Neutrophil (primary cell): ENCODE measurements around the gene ETHE1.

ENCODE experiments used
- H3K27ac ChIP-seq: fragments of 200-600 bp; sonication (generic); 2 replicates; pipeline ENCODE4 v1.5.1; 2016; ENCODE audit warnings: mild to moderate bottlenecking, moderate library complexity
- H3K27me3 ChIP-seq: fragments of 200-600 bp; sonication (generic); 2 replicates; pipeline ENCODE4 v1.6.0; 2016; ENCODE audit warnings: mild to moderate bottlenecking
- H3K36me3 ChIP-seq: fragments of 200-600 bp; sonication (generic); 2 replicates; pipeline ENCODE4 v1.5.1; 2017
- H3K4me1 ChIP-seq, 2 experiments: fragments of 200-600 bp in 1 of 2; sonication (generic) in 1 of 2; 1 replicate in 1 of 2; 2 replicates in 1 of 2; pipeline versions ENCODE4 v1.5.1 to v1.6.1; 2013 to 2016; ENCODE audit warnings: low read depth in 1 of 2, low read length in 1 of 2, mild to moderate bottlenecking in 1 of 2, moderate library complexity in 1 of 2; ENCODE audit not compliant: control insufficient read depth in 1 of 2, insufficient read depth in 1 of 2
- H3K4me3 ChIP-seq, 2 experiments: fragments of 200-600 bp in 1 of 2; sonication (generic) in 1 of 2; 1 replicate in 1 of 2; 2 replicates in 1 of 2; pipeline ENCODE4 v1.5.1; 2013 to 2016; ENCODE audit warnings: low read depth in 1 of 2, low read length in 1 of 2, mild to moderate bottlenecking in 1 of 2, moderate library complexity in 1 of 2
- H3K9me3 ChIP-seq: fragments of 200-600 bp; sonication (generic); 2 replicates; pipeline ENCODE4 v1.5.1; 2016
- CTCF ChIP-seq: fragments of 200-600 bp; sonication (generic); IDR thresholded peaks from 2 replicates; pipeline ENCODE4 v1.5.1; 2016; ENCODE audit warnings: antibody characterized with exemption

Gene ETHE1

GRCh38 chr19:43526884-43527859 lies at the start of gene ETHE1:
ETHE1 (minus strand) TSS chr19:43527201; CDS start chr19:43527177, 24 bp downstream.
- H3K9me3 ChIP-seq: no peaks in the 10 kb centered on the region
- TF ChIP-seq CTCF: no peak
- no peaks in the 10 kb centered on the region for H3K36me3 ChIP-seq
- H3K27ac ChIP-seq: peak within 1 kb of the TSS; percentile 65
- peak within 1 kb of the TSS; percentile 76 to 86 for H3K4me3 ChIP-seq
- H3K27me3 ChIP-seq: no peaks in the 10 kb centered on the region
- H3K4me1 ChIP-seq: peaks cover 30 to 32% of the 10 kb centered on the region in 2 experiments

GRCh38 chr19:43575955-43576878 lies 49.2 kb upstream of the ETHE1 start:
- Histone ChIP-seq H3K27ac (peak overlapping the region; percentile 86), H3K4me3 (peak overlapping the region; percentile 69 to 82), H3K36me3 (peaks cover 3% of the 10 kb centered on the region), H3K9me3 (no peaks in the 10 kb centered on the region), H3K4me1 (peaks cover 23 to 26% of the 10 kb centered on the region in 2 experiments), H3K27me3 (no peaks in the 10 kb centered on the region)
- no peak for TF ChIP-seq CTCF

GRCh38 chr19:43575156-43575950 lies 48.4 kb upstream of the ETHE1 start, which contains the start of the genes PINLYP and XRCC1:
PINLYP (plus strand) TSS chr19:43575801; CDS start chr19:43577192, 1,391 bp downstream.
XRCC1 (minus strand) TSS chr19:43575527; CDS start chr19:43575458, 69 bp downstream.
- Histone ChIP-seq H3K27ac (peak within 1 kb of the TSS; percentile 86), H3K4me1 (peaks cover 18 to 19% of the 10 kb centered on the region in 2 experiments), H3K27me3 (no peaks in the 10 kb centered on the region), H3K4me3 (peak within 1 kb of the TSS; percentile 69 to 82), H3K36me3 (peaks cover 3% of the 10 kb centered on the region), H3K9me3 (no peaks in the 10 kb centered on the region)
- TF ChIP-seq CTCF: peak; percentile 43

GRCh38 chr19:43574424-43575155 lies 47.6 kb upstream of the ETHE1 start:
- no peaks in the 10 kb centered on the region for H3K9me3 ChIP-seq
- no peaks in the 10 kb centered on the region for H3K27me3 ChIP-seq
- peak overlapping the region; percentile 69 to 82 for H3K4me3 ChIP-seq
- peak overlapping the region; percentile 86 for H3K27ac ChIP-seq
- H3K4me1 ChIP-seq: peaks cover 13 to 19% of the 10 kb centered on the region in 2 experiments
- TF ChIP-seq CTCF: no peak
- peaks cover 3% of the 10 kb centered on the region for H3K36me3 ChIP-seq
